PFSK-1 (cell line): ENCODE measurements around the gene LAMA1.

ENCODE experiments used
- FOXP2 ChIP-seq: optimal IDR thresholded peaks from 2 replicates; pipeline ENCODE3; 2011; ENCODE audit warnings: borderline replicate concordance, control low read depth, inconsistent platforms; ENCODE audit not compliant: insufficient read depth; ENCODE audit errors: extremely low read length, extremely low read depth
- POLR2AphosphoS5 ChIP-seq: IDR thresholded peaks from 2 replicates; pipeline ENCODE4 v1.6.1; 2012; ENCODE audit warnings: low read depth, mild to moderate bottlenecking, control low read depth, low read length, moderate library complexity
- SIN3A ChIP-seq: IDR thresholded peaks from 2 replicates; pipeline ENCODE4 v1.6.1; 2012; ENCODE audit warnings: mild to moderate bottlenecking, low read length, moderate library complexity, borderline replicate concordance; ENCODE audit not compliant: insufficient read depth
- TF ChIP-seq, protein P1 (sequence below), 2 experiments: IDR thresholded peaks; 2 replicates each; pipeline versions ENCODE4 v1.6.1 to v1.8.0; 2011 to 2012; ENCODE audit warnings: low read depth in 2 of 2, low read length in 2 of 2, control low read depth in 1 of 2, inconsistent platforms in 1 of 2, mild to moderate bottlenecking in 1 of 2, moderate library complexity in 1 of 2; ENCODE audit not compliant: insufficient read depth in 1 of 2

DNA sequence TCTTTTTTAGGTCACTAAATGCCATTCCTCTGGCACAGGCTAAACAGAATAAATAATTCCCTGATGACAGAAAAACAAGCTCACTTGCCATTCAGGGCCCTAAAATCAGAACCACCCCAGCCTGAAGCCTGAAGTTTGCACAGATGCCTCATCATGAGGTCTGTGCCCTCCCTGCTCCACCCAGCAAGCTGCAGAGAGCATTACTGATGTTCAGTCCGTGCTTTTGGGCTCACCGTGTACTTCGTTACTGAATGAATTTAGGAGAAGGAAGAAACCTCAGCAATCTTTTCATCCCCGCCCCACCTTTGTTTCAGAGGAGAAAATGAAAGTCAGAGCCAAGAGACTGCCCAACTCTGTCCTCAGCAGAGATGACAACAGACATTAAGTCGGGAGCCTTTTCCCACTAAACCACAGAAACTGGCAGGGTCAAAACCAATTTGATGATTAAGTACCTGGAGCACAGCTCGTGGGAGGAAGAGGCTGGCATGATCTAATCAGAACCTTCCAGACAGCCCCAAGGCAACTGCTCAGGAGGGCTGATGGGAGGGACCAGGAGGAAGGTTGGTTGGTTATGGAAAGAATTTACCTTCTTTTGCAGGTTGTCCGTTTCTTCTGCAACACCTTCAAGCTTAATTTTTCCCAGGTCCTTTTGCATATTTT, 122.7 kb downstream of the LAMA1 start:
- TF ChIP-seq, protein P1, sequence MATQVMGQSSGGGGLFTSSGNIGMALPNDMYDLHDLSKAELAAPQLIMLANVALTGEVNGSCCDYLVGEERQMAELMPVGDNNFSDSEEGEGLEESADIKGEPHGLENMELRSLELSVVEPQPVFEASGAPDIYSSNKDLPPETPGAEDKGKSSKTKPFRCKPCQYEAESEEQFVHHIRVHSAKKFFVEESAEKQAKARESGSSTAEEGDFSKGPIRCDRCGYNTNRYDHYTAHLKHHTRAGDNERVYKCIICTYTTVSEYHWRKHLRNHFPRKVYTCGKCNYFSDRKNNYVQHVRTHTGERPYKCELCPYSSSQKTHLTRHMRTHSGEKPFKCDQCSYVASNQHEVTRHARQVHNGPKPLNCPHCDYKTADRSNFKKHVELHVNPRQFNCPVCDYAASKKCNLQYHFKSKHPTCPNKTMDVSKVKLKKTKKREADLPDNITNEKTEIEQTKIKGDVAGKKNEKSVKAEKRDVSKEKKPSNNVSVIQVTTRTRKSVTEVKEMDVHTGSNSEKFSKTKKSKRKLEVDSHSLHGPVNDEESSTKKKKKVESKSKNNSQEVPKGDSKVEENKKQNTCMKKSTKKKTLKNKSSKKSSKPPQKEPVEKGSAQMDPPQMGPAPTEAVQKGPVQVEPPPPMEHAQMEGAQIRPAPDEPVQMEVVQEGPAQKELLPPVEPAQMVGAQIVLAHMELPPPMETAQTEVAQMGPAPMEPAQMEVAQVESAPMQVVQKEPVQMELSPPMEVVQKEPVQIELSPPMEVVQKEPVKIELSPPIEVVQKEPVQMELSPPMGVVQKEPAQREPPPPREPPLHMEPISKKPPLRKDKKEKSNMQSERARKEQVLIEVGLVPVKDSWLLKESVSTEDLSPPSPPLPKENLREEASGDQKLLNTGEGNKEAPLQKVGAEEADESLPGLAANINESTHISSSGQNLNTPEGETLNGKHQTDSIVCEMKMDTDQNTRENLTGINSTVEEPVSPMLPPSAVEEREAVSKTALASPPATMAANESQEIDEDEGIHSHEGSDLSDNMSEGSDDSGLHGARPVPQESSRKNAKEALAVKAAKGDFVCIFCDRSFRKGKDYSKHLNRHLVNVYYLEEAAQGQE (IDR thresholded peaks at IDR 0.05; ENCODE audit: insufficient read depth in 1 of 2, low read depth in 2 of 2, low read length in 2 of 2), result no peak
- no peak for TF ChIP-seq FOXP2
- no peak for TF ChIP-seq SIN3A
- no peak for TF ChIP-seq POLR2AphosphoS5
